ENCODE measurements around the gene MISFA. TPM values are rescaled to one million over a fixed set of nuclear protein-coding genes. Genes with fewer than 3 reads are reported as not detected.

MISFA gene
- total and polyA plus RNA-seq, 9 of the 15 experiments (the other 6 are each of a cell fraction or from before 2014, with no cell fraction given) = 1.6 to 6.3 (median 3.4) TPM

DNA sequence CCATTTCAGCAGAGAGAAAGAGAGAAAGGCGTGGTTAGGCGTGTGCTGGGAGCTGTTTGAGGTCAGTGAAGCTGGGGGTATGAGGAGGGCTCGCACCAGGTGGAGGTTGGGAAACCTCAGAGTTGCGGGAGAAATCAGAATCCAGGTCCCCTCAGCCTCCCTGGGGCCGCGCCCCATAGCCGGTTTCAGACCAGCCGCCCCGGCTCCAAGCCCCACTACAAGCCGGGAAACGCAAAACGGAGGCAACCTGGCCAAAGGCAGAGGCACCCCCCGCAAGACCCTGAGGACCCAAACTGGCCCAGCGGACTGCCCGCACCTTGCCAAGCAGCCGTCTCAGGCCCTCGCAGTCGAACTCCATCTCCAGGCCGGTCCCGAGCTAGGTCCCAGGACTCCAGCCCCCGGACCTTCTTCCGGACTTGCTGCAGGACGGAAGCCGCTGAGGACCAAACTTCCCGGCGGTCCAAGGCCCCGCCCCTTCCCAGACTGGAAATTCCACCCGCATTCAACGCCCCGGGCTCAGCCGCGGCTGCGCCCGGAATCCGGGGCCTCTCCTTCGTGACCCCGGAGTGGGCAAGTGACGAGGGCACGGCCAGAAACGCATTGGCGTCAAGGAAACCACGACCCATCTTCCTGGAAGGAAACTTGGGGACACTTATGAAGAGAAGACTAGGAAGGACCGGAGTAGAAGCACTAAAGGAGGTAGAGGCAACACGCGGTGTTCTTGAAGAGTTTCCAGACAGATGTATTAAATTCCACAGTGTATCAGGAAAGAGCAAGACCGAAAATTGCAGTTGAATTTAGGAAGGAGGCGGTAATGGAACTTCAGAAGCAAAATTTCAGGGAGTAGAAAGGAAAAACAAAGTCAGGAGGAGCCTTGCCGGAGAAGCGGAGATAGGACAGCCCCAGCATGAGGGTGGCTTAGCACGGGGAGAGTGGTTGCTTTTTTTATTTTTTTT is 11.0 kb upstream of the MISFA start, which contains the start of gene UEVLD (continued):
- TF ChIP-seq, protein P1, sequence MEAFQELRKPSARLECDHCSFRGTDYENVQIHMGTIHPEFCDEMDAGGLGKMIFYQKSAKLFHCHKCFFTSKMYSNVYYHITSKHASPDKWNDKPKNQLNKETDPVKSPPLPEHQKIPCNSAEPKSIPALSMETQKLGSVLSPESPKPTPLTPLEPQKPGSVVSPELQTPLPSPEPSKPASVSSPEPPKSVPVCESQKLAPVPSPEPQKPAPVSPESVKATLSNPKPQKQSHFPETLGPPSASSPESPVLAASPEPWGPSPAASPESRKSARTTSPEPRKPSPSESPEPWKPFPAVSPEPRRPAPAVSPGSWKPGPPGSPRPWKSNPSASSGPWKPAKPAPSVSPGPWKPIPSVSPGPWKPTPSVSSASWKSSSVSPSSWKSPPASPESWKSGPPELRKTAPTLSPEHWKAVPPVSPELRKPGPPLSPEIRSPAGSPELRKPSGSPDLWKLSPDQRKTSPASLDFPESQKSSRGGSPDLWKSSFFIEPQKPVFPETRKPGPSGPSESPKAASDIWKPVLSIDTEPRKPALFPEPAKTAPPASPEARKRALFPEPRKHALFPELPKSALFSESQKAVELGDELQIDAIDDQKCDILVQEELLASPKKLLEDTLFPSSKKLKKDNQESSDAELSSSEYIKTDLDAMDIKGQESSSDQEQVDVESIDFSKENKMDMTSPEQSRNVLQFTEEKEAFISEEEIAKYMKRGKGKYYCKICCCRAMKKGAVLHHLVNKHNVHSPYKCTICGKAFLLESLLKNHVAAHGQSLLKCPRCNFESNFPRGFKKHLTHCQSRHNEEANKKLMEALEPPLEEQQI (IDR thresholded peaks at IDR 0.05) = 0 out of 2 replicates have a peak, but pooled peaks have one; percentile 28
- no peak for TF ChIP-seq TCF7L2 (IDR thresholded peaks at IDR 0.05; ENCODE audit: low read depth, low read length)
- no peak for TF ChIP-seq EGR1 (conservative IDR thresholded peaks at IDR 0.05)
- TF ChIP-seq, protein P2, sequence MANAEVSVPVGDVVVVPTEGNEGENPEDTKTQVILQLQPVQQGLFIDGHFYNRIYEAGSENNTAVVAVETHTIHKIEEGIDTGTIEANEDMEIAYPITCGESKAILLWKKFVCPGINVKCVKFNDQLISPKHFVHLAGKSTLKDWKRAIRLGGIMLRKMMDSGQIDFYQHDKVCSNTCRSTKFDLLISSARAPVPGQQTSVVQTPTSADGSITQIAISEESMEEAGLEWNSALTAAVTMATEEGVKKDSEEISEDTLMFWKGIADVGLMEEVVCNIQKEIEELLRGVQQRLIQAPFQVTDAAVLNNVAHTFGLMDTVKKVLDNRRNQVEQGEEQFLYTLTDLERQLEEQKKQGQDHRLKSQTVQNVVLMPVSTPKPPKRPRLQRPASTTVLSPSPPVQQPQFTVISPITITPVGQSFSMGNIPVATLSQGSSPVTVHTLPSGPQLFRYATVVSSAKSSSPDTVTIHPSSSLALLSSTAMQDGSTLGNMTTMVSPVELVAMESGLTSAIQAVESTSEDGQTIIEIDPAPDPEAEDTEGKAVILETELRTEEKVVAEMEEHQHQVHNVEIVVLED (CRISPR knock-in tag; IDR thresholded peaks at IDR 0.05) = 0 out of 2 replicates have a peak, but pooled peaks have one; percentile 20
- TF ChIP-seq PHF8 (IDR thresholded peaks at IDR 0.05; ENCODE audit: borderline replicate concordance, low read length) = peak; percentile 93; the same call in 1 of the 2 replicates
- TF ChIP-seq CCAR2 (IDR thresholded peaks at IDR 0.05; ENCODE audit: low read depth, low read length) = no peak
- TF ChIP-seq TARDBP (IDR thresholded peaks at IDR 0.05) = no peak
- TF ChIP-seq, protein P3, sequence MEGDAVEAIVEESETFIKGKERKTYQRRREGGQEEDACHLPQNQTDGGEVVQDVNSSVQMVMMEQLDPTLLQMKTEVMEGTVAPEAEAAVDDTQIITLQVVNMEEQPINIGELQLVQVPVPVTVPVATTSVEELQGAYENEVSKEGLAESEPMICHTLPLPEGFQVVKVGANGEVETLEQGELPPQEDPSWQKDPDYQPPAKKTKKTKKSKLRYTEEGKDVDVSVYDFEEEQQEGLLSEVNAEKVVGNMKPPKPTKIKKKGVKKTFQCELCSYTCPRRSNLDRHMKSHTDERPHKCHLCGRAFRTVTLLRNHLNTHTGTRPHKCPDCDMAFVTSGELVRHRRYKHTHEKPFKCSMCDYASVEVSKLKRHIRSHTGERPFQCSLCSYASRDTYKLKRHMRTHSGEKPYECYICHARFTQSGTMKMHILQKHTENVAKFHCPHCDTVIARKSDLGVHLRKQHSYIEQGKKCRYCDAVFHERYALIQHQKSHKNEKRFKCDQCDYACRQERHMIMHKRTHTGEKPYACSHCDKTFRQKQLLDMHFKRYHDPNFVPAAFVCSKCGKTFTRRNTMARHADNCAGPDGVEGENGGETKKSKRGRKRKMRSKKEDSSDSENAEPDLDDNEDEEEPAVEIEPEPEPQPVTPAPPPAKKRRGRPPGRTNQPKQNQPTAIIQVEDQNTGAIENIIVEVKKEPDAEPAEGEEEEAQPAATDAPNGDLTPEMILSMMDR (IDR thresholded peaks at IDR 0.05 in 2 of 3, conservative IDR thresholded peaks at IDR 0.05 in 1 of 3; ENCODE audit: insufficient read depth in 2 of 3, low read depth in 1 of 3, low read length in 3 of 3) = no peak
- no peak for TF ChIP-seq TRIM24 (IDR thresholded peaks at IDR 0.05)
- no peak for TF ChIP-seq NELFE (IDR thresholded peaks at IDR 0.05; ENCODE audit: insufficient read depth, insufficient read length)
- TF ChIP-seq ZNF239 (CRISPR knock-in tag; IDR thresholded peaks at IDR 0.05) = no peak
- TF ChIP-seq BDP1 (IDR thresholded peaks at IDR 0.05; ENCODE audit: insufficient read depth, insufficient read length) = no peak
- TF ChIP-seq RHOXF2B (CRISPR knock-in tag; conservative IDR thresholded peaks at IDR 0.05) = no peak
- no peak for TF ChIP-seq RAD51 (IDR thresholded peaks at IDR 0.05; ENCODE audit: borderline replicate concordance, low read depth)
- TF ChIP-seq MAFG (tag; conservative IDR thresholded peaks at IDR 0.05) = no peak
- TF ChIP-seq, protein P4, sequence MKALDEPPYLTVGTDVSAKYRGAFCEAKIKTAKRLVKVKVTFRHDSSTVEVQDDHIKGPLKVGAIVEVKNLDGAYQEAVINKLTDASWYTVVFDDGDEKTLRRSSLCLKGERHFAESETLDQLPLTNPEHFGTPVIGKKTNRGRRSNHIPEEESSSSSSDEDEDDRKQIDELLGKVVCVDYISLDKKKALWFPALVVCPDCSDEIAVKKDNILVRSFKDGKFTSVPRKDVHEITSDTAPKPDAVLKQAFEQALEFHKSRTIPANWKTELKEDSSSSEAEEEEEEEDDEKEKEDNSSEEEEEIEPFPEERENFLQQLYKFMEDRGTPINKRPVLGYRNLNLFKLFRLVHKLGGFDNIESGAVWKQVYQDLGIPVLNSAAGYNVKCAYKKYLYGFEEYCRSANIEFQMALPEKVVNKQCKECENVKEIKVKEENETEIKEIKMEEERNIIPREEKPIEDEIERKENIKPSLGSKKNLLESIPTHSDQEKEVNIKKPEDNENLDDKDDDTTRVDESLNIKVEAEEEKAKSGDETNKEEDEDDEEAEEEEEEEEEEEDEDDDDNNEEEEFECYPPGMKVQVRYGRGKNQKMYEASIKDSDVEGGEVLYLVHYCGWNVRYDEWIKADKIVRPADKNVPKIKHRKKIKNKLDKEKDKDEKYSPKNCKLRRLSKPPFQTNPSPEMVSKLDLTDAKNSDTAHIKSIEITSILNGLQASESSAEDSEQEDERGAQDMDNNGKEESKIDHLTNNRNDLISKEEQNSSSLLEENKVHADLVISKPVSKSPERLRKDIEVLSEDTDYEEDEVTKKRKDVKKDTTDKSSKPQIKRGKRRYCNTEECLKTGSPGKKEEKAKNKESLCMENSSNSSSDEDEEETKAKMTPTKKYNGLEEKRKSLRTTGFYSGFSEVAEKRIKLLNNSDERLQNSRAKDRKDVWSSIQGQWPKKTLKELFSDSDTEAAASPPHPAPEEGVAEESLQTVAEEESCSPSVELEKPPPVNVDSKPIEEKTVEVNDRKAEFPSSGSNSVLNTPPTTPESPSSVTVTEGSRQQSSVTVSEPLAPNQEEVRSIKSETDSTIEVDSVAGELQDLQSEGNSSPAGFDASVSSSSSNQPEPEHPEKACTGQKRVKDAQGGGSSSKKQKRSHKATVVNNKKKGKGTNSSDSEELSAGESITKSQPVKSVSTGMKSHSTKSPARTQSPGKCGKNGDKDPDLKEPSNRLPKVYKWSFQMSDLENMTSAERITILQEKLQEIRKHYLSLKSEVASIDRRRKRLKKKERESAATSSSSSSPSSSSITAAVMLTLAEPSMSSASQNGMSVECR (CRISPR knock-in tag; IDR thresholded peaks at IDR 0.05) = peak; percentile 59
- no peak for TF ChIP-seq ZNF282 (CRISPR knock-in tag; IDR thresholded peaks at IDR 0.05)
